Measurements from ENCODE around the gene KIAA0586. TPM values are rescaled to one million over a fixed set of nuclear protein-coding genes. Genes with fewer than 3 reads are reported as not detected.

KIAA0586 gene
- polyA plus RNA-seq, 1 experiment = 24.6 TPM

DNA sequence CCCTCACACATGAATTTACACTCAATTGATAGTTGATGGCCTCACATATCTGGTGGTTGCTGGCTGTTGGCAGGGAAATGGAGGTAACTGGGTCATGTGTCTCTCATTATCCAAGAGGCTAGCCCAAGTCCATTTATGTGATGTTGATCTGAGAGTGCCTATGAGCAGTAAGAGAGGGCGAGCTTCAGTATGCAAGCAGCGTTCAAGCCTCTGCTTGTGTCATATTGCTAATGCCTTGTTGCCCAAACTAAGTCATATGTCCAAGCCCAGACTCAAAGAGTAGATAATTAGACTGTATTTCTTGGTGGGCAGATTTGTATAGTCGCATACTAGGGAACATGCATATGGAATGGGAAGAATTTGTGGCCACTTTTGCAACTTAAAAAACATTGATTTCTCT, 126.4 kb downstream of the KIAA0586 start:
- no peak for DNase-seq (ENCODE audit: low read depth, low spot score)
- TF ChIP-seq, protein P1, sequence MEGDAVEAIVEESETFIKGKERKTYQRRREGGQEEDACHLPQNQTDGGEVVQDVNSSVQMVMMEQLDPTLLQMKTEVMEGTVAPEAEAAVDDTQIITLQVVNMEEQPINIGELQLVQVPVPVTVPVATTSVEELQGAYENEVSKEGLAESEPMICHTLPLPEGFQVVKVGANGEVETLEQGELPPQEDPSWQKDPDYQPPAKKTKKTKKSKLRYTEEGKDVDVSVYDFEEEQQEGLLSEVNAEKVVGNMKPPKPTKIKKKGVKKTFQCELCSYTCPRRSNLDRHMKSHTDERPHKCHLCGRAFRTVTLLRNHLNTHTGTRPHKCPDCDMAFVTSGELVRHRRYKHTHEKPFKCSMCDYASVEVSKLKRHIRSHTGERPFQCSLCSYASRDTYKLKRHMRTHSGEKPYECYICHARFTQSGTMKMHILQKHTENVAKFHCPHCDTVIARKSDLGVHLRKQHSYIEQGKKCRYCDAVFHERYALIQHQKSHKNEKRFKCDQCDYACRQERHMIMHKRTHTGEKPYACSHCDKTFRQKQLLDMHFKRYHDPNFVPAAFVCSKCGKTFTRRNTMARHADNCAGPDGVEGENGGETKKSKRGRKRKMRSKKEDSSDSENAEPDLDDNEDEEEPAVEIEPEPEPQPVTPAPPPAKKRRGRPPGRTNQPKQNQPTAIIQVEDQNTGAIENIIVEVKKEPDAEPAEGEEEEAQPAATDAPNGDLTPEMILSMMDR (IDR thresholded peaks at IDR 0.05; ENCODE audit: low read depth, low read length) = no peak
- H3K9me3 ChIP-seq (ENCODE audit: control insufficient read depth, insufficient read depth, low read length) = no peaks in the 10 kb centered on the region
- H3K27me3 ChIP-seq (ENCODE audit: control insufficient read depth, insufficient read depth, low read length) = no peaks in the 10 kb centered on the region
- no peak overlapping the region for H3K27ac ChIP-seq (ENCODE audit: low read depth, low read length)
- no peak overlapping the region for H3K4me3 ChIP-seq (ENCODE audit: low read depth, low read length)
- ChIA-PET CTCF (interaction anchor here (1.0 kb wide), 1 partner anchor 83 kb away, joined by 4 read pairs; no protein-coding TSS in a partner anchor), POLR2A (interaction anchor here (0.8 kb wide), 1 partner anchor 256 kb away, joined by 4 read pairs; the partner anchor contains the start of gene ARID4A)

DNA sequence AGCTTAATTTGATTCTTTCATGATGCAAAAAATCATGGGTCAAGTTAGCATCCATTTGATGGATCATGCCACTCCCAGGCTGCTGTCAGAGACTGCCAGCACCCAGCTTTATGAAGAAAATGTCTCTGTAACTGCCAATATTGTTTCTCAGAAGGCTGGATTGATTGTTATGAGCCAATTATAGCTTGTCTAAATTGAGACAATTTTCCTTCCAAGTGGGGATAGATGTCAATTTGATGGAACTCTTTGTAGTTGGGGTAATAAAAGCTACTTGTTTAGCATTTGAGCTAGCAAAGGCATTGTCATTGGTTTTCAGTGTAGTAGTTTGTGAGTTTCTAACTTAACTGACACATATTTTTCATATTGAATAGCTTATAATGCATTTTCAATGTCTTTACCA, 128.1 kb downstream of the KIAA0586 start:
- CTCF ChIA-PET = interaction anchor here (1.4 kb wide), 1 partner anchor 54 kb away, joined by 4 read pairs; no protein-coding TSS in a partner anchor

DNA sequence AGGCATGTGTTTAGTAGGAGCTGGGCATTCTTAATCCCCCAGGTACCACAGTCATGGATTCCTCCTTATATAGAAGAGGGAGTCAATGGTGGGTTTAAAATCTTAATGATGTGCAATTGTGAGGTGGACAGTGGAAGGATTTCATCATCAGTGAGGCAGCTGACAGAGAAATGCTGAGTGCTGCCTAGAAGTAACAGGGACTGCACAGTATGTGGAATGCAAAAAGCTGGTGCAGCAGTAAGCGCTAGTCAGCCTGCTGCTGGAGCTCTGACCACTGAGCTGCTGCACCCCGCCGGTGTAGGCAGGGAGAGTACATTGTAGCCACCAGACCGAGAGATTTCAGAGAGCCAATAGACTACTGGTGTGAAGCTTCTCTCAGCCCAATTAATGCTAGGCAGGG, 129.7 kb downstream of the KIAA0586 start:
- POLR2A ChIA-PET = no interaction called here

More for the DNA sequence above, 128.1 kb downstream of the KIAA0586 start:
- TF ChIP-seq, protein P1 (IDR thresholded peaks at IDR 0.05; ENCODE audit: low read depth, low read length) = no peak
- POLR2A ChIA-PET = no interaction called here
- Histone ChIP-seq H3K9me3 (ENCODE audit: control insufficient read depth, insufficient read depth, low read length) (no peaks in the 10 kb centered on the region), H3K27me3 (ENCODE audit: control insufficient read depth, insufficient read depth, low read length) (no peaks in the 10 kb centered on the region), H3K27ac (ENCODE audit: low read depth, low read length) (no peak overlapping the region), H3K4me3 (ENCODE audit: low read depth, low read length) (no peak overlapping the region)
- no peak for DNase-seq (ENCODE audit: low read depth, low spot score)

DNA sequence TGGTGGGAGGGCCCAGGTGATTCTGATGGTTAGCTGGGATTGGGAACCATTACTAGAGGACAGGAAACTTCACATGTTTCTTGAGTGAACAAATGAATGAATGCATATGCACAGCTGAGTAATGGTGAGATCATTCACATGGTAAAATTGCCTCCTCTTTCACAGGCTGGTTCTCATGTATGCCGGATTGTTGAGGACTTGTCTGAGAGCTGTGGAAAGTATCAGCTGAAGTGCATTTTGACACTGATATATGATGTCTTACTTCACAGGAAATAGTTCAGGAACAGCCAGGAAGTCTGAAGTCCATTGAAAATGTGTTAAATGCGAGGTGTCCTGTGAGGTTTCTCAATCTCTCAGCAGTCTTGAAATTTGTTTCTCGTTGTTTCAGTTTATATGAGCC, 132.7 kb downstream of the KIAA0586 start:
- ChIA-PET CTCF (interaction anchor here (0.6 kb wide), 1 partner anchor 77 kb away, joined by 4 read pairs; no protein-coding TSS in a partner anchor), POLR2A (interaction anchor here (0.6 to 1.4 kb wide), 2 partner anchors 12 to 924 kb away, joined by 3 to 6 read pairs; partner anchors contain the start of gene L3HYPDH)
- no peak overlapping the region for H3K27ac ChIP-seq (ENCODE audit: low read depth, low read length)
- no peaks in the 10 kb centered on the region for H3K9me3 ChIP-seq (ENCODE audit: control insufficient read depth, insufficient read depth, low read length)
- H3K4me3 ChIP-seq (ENCODE audit: low read depth, low read length) = no peak overlapping the region
- no peaks in the 10 kb centered on the region for H3K27me3 ChIP-seq (ENCODE audit: control insufficient read depth, insufficient read depth, low read length)
- TF ChIP-seq, protein P1 (IDR thresholded peaks at IDR 0.05; ENCODE audit: low read depth, low read length) = no peak
- no peak for DNase-seq (ENCODE audit: low read depth, low spot score)

More for the DNA sequence above, 129.7 kb downstream of the KIAA0586 start:
- H3K27ac ChIP-seq (ENCODE audit: low read depth, low read length) = no peak overlapping the region
- H3K9me3 ChIP-seq (ENCODE audit: control insufficient read depth, insufficient read depth, low read length) = no peaks in the 10 kb centered on the region
- no peak overlapping the region for H3K4me3 ChIP-seq (ENCODE audit: low read depth, low read length)
- H3K27me3 ChIP-seq (ENCODE audit: control insufficient read depth, insufficient read depth, low read length) = no peaks in the 10 kb centered on the region
- TF ChIP-seq, protein P1 (IDR thresholded peaks at IDR 0.05; ENCODE audit: low read depth, low read length) = no peak
- no peak for DNase-seq (ENCODE audit: low read depth, low spot score)
- CTCF ChIA-PET = interaction anchor here (0.6 to 0.9 kb wide), 2 partner anchors 22 to 55 kb away, joined by 3 to 5 read pairs; no protein-coding TSS in a partner anchor

DNA sequence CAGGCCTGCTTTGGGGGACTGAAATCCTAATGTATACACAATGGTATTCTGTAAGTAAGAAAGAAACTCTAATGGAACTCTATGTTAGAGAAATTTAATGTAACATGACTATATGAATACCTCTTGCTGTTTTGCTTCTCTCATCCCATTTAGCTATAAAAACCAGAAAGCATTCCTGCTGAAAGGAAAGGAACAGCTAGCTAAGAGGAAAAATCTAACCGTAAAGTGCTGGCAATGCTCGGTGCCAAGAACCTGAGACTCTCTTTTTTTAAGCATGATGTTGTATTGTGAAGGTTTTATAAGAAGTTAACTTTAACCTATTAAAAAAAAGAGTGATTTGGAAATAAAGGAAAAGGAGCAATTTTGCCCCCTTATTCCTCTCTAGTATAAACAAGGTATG, 134.6 kb downstream of the KIAA0586 start:
- TF ChIP-seq, protein P1 (IDR thresholded peaks at IDR 0.05; ENCODE audit: low read depth, low read length) = no peak
- H3K9me3 ChIP-seq (ENCODE audit: control insufficient read depth, insufficient read depth, low read length) = no peaks in the 10 kb centered on the region
- no peak overlapping the region for H3K4me3 ChIP-seq (ENCODE audit: low read depth, low read length)
- ChIA-PET CTCF (no interaction called here), POLR2A (interaction anchor here (0.6 kb wide), 1 partner anchor 22 kb away, joined by 3 read pairs; no protein-coding TSS in a partner anchor)
- no peak overlapping the region for H3K27ac ChIP-seq (ENCODE audit: low read depth, low read length)
- DNase-seq (ENCODE audit: low read depth, low spot score) = no peak
- H3K27me3 ChIP-seq (ENCODE audit: control insufficient read depth, insufficient read depth, low read length) = no peaks in the 10 kb centered on the region

Measured in AG04450 (cell line).